Thoracic aorta (tissue), 2 donors: Measurements from ENCODE around the gene GRK3. TPM values are rescaled to one million over a fixed set of nuclear protein-coding genes. Genes with fewer than 3 reads are reported as not detected.
A peak's percentile ranks its signal among the peaks of the same experiment; 100 is the strongest.

ENCODE experiments used
- ATAC-seq: fragments of 150-250 bp; one replicate; pipeline ENCODE4 v1.8.0; 2017; ENCODE audit warnings: low read depth; ENCODE audit not compliant: insufficient number of reproducible peaks, low FRiP score
- DNase-seq: peaks from one replicate; pipeline ENCODE4 v3.0.0-alpha.2; 2020; ENCODE audit warnings: low spot score
- H3K27ac ChIP-seq, 2 donors: fragments of 200-600 bp; sonication (generic); 1 replicate in 1 of 2; 2 replicates in 1 of 2; pipeline ENCODE4 v1.5.1; 2016; ENCODE audit warnings: mild to moderate bottlenecking in 2 of 2, moderate library complexity in 2 of 2
- H3K27me3 ChIP-seq: fragments of 200-600 bp; sonication (generic); replicated peaks from 2 replicates; pipeline ENCODE4 v1.6.0; 2016; ENCODE audit warnings: mild to moderate bottlenecking; ENCODE audit not compliant: insufficient read depth
- H3K36me3 ChIP-seq: fragments of 200-600 bp; sonication (generic); one replicate; pipeline ENCODE4 v1.5.1; 2016
- H3K4me1 ChIP-seq, 2 donors: fragments of 200-600 bp; sonication (generic); 1 replicate in 1 of 2; 2 replicates in 1 of 2; pipeline versions ENCODE4 v1.5.1 to v1.6.0; 2016; ENCODE audit warnings: low read depth in 2 of 2, mild to moderate bottlenecking in 1 of 2; ENCODE audit not compliant: control insufficient read depth in 1 of 2
- H3K4me3 ChIP-seq: fragments of 200-600 bp; sonication (generic); 2 replicates; pipeline ENCODE4 v1.5.1; 2016; ENCODE audit warnings: mild to moderate bottlenecking
- H3K9me3 ChIP-seq: fragments of 200-600 bp; sonication (generic); 2 replicates; pipeline ENCODE4 v1.5.1; 2016
- total RNA-seq, 2 donors: library from RNA; depleted of rRNA; stranded (reverse); fragments of >200 nt; gene quantifications; one replicate each; pipeline versions ENCODE4 v1.1.0 to v1.2.3, GENCODE V29; 2016
- TF ChIP-seq, protein P1 (sequence below): fragments of 200-600 bp; sonication (generic); IDR thresholded peaks from one replicate; pipeline ENCODE4 v1.5.1; 2019; ENCODE audit warnings: antibody characterized with exemption

Gene GRK3
- total RNA-seq, 2 donors from 2014 or later = 4.4 to 4.6 TPM

DNA sequence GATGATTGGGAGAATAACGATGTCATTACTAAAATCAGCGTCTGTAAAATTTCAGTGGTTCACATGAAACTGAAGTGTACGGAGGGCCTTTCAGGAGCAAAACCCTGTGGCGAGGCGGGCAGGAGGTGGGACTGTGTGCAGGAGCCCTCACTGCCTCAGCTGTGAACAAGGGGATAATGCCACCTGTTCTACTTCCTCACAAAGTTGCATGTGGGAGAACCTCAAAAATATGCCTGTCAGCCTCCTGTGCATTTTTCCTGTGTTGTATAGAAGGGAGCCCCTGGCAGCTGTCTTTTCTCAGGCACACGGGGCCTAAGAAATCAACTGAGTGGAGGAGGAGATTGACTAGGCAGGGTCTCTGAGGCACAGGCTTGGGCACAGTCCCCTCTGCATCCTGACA lies 134.5 kb downstream of the GRK3 start:
- no peak overlapping the region for H3K4me3 ChIP-seq
- no peaks in the 10 kb centered on the region for H3K27me3 ChIP-seq
- no peaks in the 10 kb centered on the region for H3K4me1 ChIP-seq
- H3K9me3 ChIP-seq = no peaks in the 10 kb centered on the region
- no peak overlapping the region for H3K27ac ChIP-seq
- H3K36me3 ChIP-seq = no peaks in the 10 kb centered on the region
- DNase-seq (no peak), ATAC-seq (no peak)
- TF ChIP-seq, protein P1, sequence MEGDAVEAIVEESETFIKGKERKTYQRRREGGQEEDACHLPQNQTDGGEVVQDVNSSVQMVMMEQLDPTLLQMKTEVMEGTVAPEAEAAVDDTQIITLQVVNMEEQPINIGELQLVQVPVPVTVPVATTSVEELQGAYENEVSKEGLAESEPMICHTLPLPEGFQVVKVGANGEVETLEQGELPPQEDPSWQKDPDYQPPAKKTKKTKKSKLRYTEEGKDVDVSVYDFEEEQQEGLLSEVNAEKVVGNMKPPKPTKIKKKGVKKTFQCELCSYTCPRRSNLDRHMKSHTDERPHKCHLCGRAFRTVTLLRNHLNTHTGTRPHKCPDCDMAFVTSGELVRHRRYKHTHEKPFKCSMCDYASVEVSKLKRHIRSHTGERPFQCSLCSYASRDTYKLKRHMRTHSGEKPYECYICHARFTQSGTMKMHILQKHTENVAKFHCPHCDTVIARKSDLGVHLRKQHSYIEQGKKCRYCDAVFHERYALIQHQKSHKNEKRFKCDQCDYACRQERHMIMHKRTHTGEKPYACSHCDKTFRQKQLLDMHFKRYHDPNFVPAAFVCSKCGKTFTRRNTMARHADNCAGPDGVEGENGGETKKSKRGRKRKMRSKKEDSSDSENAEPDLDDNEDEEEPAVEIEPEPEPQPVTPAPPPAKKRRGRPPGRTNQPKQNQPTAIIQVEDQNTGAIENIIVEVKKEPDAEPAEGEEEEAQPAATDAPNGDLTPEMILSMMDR = no peak

DNA sequence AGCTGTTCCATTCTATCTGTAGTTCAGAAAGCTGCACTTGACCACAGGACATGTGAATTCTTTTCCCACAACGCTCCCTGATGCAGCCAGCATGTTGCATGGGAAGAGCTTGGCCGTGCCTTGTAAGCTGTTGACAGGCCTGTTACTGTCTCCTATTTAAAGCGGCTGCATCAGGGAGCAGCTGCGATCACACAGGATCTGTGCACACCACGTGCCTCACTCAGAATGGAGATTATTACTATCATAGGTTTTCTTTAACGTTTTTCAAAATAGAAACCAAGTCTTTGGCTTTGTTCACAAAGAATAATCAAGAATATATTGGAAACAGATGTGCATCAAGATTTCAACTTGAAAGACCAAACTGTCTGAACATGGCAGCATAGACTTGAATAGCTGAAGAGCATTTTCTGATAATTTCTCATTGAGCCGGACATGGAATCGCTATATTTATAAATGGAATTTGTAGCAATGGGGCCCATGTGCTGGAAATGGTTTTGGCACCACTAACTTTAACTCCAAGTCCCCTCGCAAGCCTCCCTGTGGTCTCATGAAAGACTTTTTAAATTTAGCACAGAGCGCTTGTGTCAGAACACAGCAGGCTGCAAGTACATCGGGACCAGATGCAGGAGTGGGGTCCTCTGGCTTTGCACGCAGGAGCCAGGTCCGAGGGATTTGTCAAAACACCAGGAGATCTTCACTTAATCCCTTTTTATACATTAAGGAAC lies 136.7 kb downstream of the GRK3 start:
- Histone ChIP-seq H3K36me3 (no peaks in the 10 kb centered on the region), H3K27me3 (no peaks in the 10 kb centered on the region), H3K9me3 (no peaks in the 10 kb centered on the region), H3K27ac (no peak overlapping the region), H3K4me3 (no peak overlapping the region), H3K4me1 (no peaks in the 10 kb centered on the region)
- TF ChIP-seq, protein P1 = no peak
- ATAC-seq (no peak), DNase-seq (no peak)

DNA sequence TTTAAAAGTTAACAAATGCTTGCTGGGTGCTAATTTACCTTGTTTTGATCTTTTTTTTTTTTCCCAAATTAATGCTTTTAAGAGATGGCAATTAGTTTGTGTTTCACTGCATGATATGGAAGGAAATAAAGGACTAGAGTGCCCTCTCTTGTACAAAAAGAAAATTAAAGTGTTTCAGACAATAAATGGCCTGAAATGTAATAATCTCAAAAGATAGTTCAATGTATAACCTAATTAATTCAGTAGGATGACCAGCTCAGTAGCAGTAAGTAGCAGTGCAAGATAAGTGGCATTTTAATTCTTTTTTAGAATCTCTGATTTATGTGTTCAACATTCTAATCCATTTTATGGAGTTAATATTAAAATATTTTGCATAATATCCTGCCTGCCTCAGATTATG lies 137.6 kb downstream of the GRK3 start:
- H3K27me3 ChIP-seq = no peaks in the 10 kb centered on the region

DNA sequence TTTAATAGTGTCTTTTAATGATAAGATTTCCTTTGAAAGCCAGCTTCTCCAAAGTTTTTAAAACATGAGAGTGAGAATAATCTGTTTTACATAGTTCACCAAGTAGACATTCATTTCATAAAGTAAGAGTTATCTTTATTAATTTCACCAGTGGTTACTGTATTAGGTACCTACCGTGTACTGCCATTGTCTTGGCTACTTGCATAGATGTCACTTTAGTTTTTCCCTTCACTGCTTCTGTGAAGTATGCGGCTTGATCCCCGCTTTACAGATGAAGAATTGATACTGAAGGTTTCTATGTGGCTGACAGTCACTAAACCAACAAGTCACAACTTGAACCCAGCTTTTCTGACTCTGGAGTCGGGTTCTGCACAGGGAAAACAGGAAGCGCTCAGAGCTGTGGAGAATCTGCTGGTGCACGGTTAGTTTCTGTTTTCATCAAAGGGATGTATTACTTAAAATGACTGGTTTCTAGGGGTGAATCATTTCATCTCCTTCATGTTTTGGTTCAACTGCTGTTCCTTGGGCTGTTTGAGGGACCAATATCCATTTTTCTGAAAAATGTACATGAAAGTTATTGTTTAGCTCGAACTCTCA lies 138.2 kb downstream of the GRK3 start:
- H3K4me1 ChIP-seq = no peaks in the 10 kb centered on the region
- no peaks in the 10 kb centered on the region for H3K9me3 ChIP-seq
- no peak for DNase-seq
- no peaks in the 10 kb centered on the region for H3K36me3 ChIP-seq
- no peak for ATAC-seq
- H3K4me3 ChIP-seq = no peak overlapping the region
- no peaks in the 10 kb centered on the region for H3K27me3 ChIP-seq
- TF ChIP-seq, protein P1 = no peak
- H3K27ac ChIP-seq = no peak overlapping the region

More for the DNA sequence above, 137.6 kb downstream of the GRK3 start:
- TF ChIP-seq, protein P1 = peak; percentile 25
- H3K27ac ChIP-seq = no peak overlapping the region
- DNase-seq (no peak), ATAC-seq (no peak)
- no peaks in the 10 kb centered on the region for H3K36me3 ChIP-seq
- no peak overlapping the region for H3K4me3 ChIP-seq
- no peaks in the 10 kb centered on the region for H3K9me3 ChIP-seq
- no peaks in the 10 kb centered on the region for H3K4me1 ChIP-seq

GRCh38 chr22:25704701-25705100 lies 140.2 kb downstream of the GRK3 start:
- no peaks in the 10 kb centered on the region for H3K4me1 ChIP-seq
- DNase-seq (no peak), ATAC-seq (no peak)
- TF ChIP-seq, protein P1 = no peak
- no peak overlapping the region for H3K27ac ChIP-seq
- no peaks in the 10 kb centered on the region for H3K9me3 ChIP-seq
- H3K36me3 ChIP-seq = no peaks in the 10 kb centered on the region
- no peaks in the 10 kb centered on the region for H3K27me3 ChIP-seq
- no peak overlapping the region for H3K4me3 ChIP-seq
